D721Med (cell line): ENCODE results near the gene LRP1B.

Experiments
- DNase-seq: peaks from one replicate; pipeline ENCODE4 v3.0.0; 2011; ENCODE audit warnings: low spot score; ENCODE audit not compliant: insufficient read length
- FAIRE-seq: peaks from 2 replicates; lab custom pipeline; 2011; peaks lifted over from hg19 to GRCh38; lab: Jason Lieb, UNC
- CTCF ChIP-seq: IDR thresholded peaks from 2 replicates; pipeline ENCODE4 v1.5.1; 2012; ENCODE audit warnings: mild to moderate bottlenecking, control low read depth; ENCODE audit not compliant: insufficient read depth; ENCODE audit errors: missing control alignments

LRP1B gene

GRCh38 chr2:142165790-142166189, 35.0 kb upstream of the LRP1B start:
- DNase-seq (no peak), FAIRE-seq (no peak)
- TF ChIP-seq CTCF = peak; percentile 66

- FAIRE-seq (no peak), DNase-seq (no peak)
- no peak for TF ChIP-seq CTCF
Observed at GRCh38 chr2:142153601-142154000, 22.8 kb upstream of the LRP1B start.

- DNase-seq (no peak), FAIRE-seq (no peak)
- TF ChIP-seq CTCF = no peak
Observed at GRCh38 chr2:142150453-142150852, 19.6 kb upstream of the LRP1B start.

GRCh38 chr2:142144547-142144946, 13.7 kb upstream of the LRP1B start:
- FAIRE-seq (no peak), DNase-seq (no peak)
- no peak for TF ChIP-seq CTCF

- TF ChIP-seq CTCF = no peak
- no peak for DNase-seq
- FAIRE-seq = no peak
Observed at GRCh38 chr2:142142595-142142994, 11.8 kb upstream of the LRP1B start.

- TF ChIP-seq CTCF = peak; percentile 51
- FAIRE-seq (no peak), DNase-seq (no peak)
Observed at GRCh38 chr2:142140434-142140845, 9.6 kb upstream of the LRP1B start.

- FAIRE-seq (no peak), DNase-seq (no peak)
- no peak for TF ChIP-seq CTCF
Observed at GRCh38 chr2:142139384-142139783, 8.6 kb upstream of the LRP1B start.
